Esophagus squamous epithelium (tissue), 4 donors: ENCODE results near the gene SYCE3.

Experiments used
- POLR2A ChIP-seq, 4 donors: fragments of 450-650 bp; IDR thresholded peaks; one replicate each; pipeline ENCODE4 v1.6.1; 2017; ENCODE audit warnings: antibody characterized with exemption in 4 of 4, mild to moderate bottlenecking in 4 of 4, moderate library complexity in 3 of 4
- TF ChIP-seq, protein P1 (sequence below), 6 experiments: fragments of 450-650 bp in 4 of 6; fragments of 200-600 bp in 2 of 6; sonication (generic) in 2 of 6; IDR thresholded peaks; one replicate each; pipeline ENCODE4 v1.5.1; 2016 to 2019; ENCODE audit warnings: antibody characterized with exemption in 6 of 6, mild to moderate bottlenecking in 4 of 6, moderate library complexity in 4 of 6

- TF ChIP-seq POLR2A (IDR thresholded peaks at IDR 0.05) = no peak
- TF ChIP-seq, protein P1, sequence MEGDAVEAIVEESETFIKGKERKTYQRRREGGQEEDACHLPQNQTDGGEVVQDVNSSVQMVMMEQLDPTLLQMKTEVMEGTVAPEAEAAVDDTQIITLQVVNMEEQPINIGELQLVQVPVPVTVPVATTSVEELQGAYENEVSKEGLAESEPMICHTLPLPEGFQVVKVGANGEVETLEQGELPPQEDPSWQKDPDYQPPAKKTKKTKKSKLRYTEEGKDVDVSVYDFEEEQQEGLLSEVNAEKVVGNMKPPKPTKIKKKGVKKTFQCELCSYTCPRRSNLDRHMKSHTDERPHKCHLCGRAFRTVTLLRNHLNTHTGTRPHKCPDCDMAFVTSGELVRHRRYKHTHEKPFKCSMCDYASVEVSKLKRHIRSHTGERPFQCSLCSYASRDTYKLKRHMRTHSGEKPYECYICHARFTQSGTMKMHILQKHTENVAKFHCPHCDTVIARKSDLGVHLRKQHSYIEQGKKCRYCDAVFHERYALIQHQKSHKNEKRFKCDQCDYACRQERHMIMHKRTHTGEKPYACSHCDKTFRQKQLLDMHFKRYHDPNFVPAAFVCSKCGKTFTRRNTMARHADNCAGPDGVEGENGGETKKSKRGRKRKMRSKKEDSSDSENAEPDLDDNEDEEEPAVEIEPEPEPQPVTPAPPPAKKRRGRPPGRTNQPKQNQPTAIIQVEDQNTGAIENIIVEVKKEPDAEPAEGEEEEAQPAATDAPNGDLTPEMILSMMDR (IDR thresholded peaks at IDR 0.05) = no peak
Observed at GRCh38 chr22:50567721-50568252, 5.1 kb upstream of the SYCE3 start.
